Astrocyte (in vitro differentiated cells and primary cell): Measurements from ENCODE around the gene BAZ1B.

Experiments used
- CTCF ChIP-seq: IDR thresholded peaks from 2 replicates; pipeline ENCODE4 v1.5.1; 2011; ENCODE audit warnings: low read depth, mild to moderate bottlenecking, inconsistent platforms, low read length, moderate library complexity; ENCODE audit not compliant: insufficient read depth
- EZH2 ChIP-seq: IDR thresholded peaks from 2 replicates; pipeline ENCODE4 v1.6.1; 2012; ENCODE audit warnings: mild to moderate bottlenecking, low read length, inconsistent platforms; ENCODE audit not compliant: insufficient read depth

GRCh38 chr7:73569042-73569608, 47.0 kb upstream of the BAZ1B start:
- TF ChIP-seq CTCF (no peak), EZH2 (no peak)
